ENCODE results near the gene CDH4. TPM values are rescaled to one million over a fixed set of nuclear protein-coding genes. Genes with fewer than 3 reads are reported as not detected.

The CDH4 gene
- total and polyA plus RNA-seq, 2 donors from 2014 or later, result 1.1 TPM; not detected in 1

DNA sequence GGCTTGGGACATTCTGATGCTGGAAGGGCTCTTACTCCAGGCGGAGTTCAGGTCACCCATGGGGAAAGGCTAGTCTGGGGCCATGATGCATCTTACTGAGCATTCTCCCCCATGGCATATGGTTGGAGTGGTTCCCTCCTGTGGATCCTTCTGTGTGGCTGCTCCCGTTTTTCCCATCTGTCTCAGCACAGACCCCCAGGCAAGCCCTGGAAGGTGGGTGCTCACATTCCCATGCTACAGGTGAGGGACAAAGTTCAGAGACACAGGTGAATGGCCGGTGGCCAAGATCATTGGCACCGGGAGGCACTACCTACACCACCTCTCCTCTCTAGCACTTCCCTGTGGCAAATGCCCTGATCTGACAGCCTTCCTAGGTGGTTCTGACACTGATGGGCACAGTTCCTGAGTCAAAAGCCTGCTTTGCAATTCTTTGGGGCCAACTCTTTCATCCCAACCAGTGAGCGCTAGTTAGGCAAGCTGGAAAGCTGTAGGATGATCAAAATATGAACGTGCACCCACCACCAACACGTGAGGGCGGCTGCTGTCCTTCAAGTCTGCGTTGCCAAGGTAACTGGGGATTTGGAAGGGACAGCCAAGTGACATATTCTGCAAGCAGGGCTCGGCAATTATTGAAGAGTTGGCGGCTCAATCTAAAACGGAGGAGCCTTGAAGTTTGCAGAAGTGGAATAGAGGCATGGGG lies 124.6 kb downstream of the CDH4 start:
- no peak overlapping the region for H3K9ac ChIP-seq (ENCODE audit: low read length in 3 of 3)
- TF ChIP-seq, protein P1, sequence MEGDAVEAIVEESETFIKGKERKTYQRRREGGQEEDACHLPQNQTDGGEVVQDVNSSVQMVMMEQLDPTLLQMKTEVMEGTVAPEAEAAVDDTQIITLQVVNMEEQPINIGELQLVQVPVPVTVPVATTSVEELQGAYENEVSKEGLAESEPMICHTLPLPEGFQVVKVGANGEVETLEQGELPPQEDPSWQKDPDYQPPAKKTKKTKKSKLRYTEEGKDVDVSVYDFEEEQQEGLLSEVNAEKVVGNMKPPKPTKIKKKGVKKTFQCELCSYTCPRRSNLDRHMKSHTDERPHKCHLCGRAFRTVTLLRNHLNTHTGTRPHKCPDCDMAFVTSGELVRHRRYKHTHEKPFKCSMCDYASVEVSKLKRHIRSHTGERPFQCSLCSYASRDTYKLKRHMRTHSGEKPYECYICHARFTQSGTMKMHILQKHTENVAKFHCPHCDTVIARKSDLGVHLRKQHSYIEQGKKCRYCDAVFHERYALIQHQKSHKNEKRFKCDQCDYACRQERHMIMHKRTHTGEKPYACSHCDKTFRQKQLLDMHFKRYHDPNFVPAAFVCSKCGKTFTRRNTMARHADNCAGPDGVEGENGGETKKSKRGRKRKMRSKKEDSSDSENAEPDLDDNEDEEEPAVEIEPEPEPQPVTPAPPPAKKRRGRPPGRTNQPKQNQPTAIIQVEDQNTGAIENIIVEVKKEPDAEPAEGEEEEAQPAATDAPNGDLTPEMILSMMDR (IDR thresholded peaks at IDR 0.05; ENCODE audit: borderline replicate concordance, extremely low read depth, insufficient read depth), result no peak
- H3K4me3 ChIP-seq (ENCODE audit: low read length in 3 of 3), result no peak overlapping the region
- H3K4me1 ChIP-seq (ENCODE audit: control insufficient read depth in 2 of 3, insufficient read depth in 2 of 3, low read depth in 1 of 3, low read length in 3 of 3), result no peaks in the 10 kb centered on the region
- H3K9me3 ChIP-seq (ENCODE audit: control insufficient read depth in 2 of 3, insufficient read depth in 1 of 3, low read length in 3 of 3), result peaks cover 0 to 3% (median 0%) of the 10 kb centered on the region in 3 donors
- no peak for FAIRE-seq
- no peaks in the 10 kb centered on the region for H3K36me3 ChIP-seq (ENCODE audit: control insufficient read depth in 2 of 3, insufficient read depth in 3 of 3, low read length in 3 of 3)
- intact Hi-C loops (cut with DNase I), result no loop called here
- DNase-seq, result no peak
- H3K27me3 ChIP-seq (ENCODE audit: control insufficient read depth, insufficient read depth, low read length), result no peaks in the 10 kb centered on the region
- H3K27ac ChIP-seq (ENCODE audit: low read depth in 2 of 2, low read length in 2 of 2), result no peak overlapping the region

DNA sequence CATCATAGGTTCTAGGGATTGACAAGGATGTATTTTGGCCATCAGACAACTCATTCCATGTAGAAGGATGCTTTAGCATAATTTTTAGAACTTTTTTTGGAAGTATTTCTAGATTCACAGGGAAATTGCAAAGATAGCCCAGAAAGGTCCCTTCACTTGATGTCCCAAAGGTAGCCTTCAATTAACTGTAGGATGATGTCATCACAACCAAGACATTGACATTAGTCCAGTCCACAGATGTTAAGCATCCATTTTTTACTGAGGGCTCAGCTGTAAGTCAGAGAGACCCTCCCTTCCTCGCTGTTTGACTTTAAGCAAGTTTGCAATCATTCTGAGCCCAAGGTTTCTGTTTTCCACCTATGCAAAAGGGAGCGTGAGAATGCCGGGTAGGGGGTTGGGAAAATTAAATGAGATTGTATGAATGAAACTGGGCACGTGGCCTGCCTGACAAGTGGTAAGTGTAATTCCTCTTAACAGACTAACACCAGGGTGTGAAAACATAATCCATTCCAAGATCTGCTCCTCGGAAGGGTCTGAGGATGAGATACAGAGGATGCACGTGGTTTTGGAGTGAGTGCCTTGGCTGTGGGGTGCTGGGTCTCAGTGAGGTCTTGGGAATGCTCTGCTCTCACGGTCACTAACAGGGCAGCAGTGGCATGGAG lies 126.8 kb downstream of the CDH4 start:
- no peak for FAIRE-seq
- TF ChIP-seq, protein P1 (IDR thresholded peaks at IDR 0.05; ENCODE audit: borderline replicate concordance, extremely low read depth, insufficient read depth), result no peak
- no peak overlapping the region for H3K9ac ChIP-seq (ENCODE audit: low read length in 3 of 3)

DNA sequence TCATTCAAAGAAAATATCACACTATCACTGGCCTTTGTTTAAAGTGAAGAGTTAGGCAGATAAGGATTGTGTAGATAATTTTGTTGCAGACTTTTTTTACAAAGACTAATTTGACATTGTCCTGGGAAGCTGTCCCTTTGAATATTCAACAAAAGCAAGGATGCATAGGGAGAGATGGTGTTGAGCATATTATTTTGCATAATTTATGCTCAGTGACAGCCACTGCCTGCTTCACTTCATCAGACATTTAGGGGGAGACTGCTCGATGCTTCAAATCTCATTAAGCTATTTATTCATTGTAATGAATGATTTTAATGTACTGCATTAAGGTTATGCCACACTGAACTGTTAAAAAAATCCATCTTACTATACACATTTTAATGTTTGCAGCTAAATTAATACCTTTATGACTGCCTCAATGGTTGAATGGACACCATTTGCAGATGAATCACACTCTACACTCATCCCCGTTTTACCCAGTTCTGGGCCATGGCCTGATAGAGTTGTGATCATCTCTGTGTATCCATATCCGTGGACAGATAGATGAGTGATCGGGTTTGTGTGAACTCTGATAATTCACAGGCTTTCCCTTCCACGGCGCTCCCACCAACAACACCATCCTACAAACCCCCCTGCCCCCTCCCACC lies 128.0 kb downstream of the CDH4 start:
- H3K36me3 ChIP-seq (ENCODE audit: control insufficient read depth in 2 of 3, insufficient read depth in 3 of 3, low read length in 3 of 3), result no peaks in the 10 kb centered on the region
- TF ChIP-seq, protein P1 (IDR thresholded peaks at IDR 0.05; ENCODE audit: borderline replicate concordance, extremely low read depth, insufficient read depth), result no peak
- H3K27ac ChIP-seq (ENCODE audit: low read depth in 2 of 2, low read length in 2 of 2), result no peak overlapping the region
- intact Hi-C loops (cut with DNase I), result no loop called here
- H3K27me3 ChIP-seq (ENCODE audit: control insufficient read depth, insufficient read depth, low read length), result no peaks in the 10 kb centered on the region
- no peak overlapping the region for H3K4me3 ChIP-seq (ENCODE audit: low read length in 3 of 3)
- FAIRE-seq (no peak), DNase-seq (no peak)
- H3K9me3 ChIP-seq (ENCODE audit: control insufficient read depth in 2 of 3, insufficient read depth in 1 of 3, low read length in 3 of 3), result peaks cover 0 to 6% (median 3%) of the 10 kb centered on the region in 3 donors
- no peaks in the 10 kb centered on the region for H3K4me1 ChIP-seq (ENCODE audit: control insufficient read depth in 2 of 3, insufficient read depth in 2 of 3, low read depth in 1 of 3, low read length in 3 of 3)
- H3K9ac ChIP-seq (ENCODE audit: low read length in 3 of 3), result no peak overlapping the region

More for the DNA sequence above, 126.8 kb downstream of the CDH4 start:
- Histone ChIP-seq H3K36me3 (ENCODE audit: control insufficient read depth in 2 of 3, insufficient read depth in 3 of 3, low read length in 3 of 3) (no peaks in the 10 kb centered on the region), H3K27ac (ENCODE audit: low read depth in 2 of 2, low read length in 2 of 2) (no peak overlapping the region), H3K4me3 (ENCODE audit: low read length in 3 of 3) (no peak overlapping the region), H3K4me1 (ENCODE audit: control insufficient read depth in 2 of 3, insufficient read depth in 2 of 3, low read depth in 1 of 3, low read length in 3 of 3) (no peaks in the 10 kb centered on the region), H3K27me3 (ENCODE audit: control insufficient read depth, insufficient read depth, low read length) (no peaks in the 10 kb centered on the region), H3K9me3 (ENCODE audit: control insufficient read depth in 2 of 3, insufficient read depth in 1 of 3, low read length in 3 of 3) (peaks cover 0 to 6% (median 3%) of the 10 kb centered on the region in 3 donors)
- DNase-seq, result no peak
- intact Hi-C loops (cut with DNase I), result no loop called here

Data from kidney (tissue), 14 donors.